HG03196 (cell line): ENCODE measurements around the gene STK31.
"Not testable (repeated sequence)": the region's sequence is repeated elsewhere in the genome, so short reads cannot be mapped to it uniquely, and the experiment has no call there.

Experiments
- ATAC-seq: cut with Tn5 transposase; IDR thresholded peaks from one replicate; pipeline ENCODE4 v1.9.1; 2021; ENCODE audit not compliant: unreplicated experiment

Gene STK31

GRCh38 chr7:23788843-23789242 lies 78.8 kb downstream of the STK31 start:
- ATAC-seq: no peak

DNA sequence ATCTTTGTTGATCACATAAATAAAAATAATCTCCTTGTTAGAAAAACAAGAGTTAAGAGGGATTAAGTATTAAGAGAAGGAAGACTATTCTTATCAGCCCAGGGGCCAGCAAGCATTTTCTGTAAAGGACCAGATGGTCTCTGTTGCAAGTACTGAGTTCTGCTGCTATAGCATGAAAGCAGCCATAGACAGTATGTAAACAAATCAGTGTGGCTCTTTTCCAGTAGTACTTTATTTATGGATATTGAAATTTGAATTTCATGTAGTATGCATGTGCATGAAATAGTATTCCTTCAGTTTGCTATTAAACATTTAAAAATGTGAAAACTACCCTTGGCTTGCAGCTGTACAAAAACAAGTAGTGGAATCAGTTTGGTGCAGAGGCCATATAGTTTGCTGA lies 81.7 kb downstream of the STK31 start:
- ATAC-seq: no peak

- no peak for ATAC-seq
Observed at GRCh38 chr7:23802720-23803397, 92.8 kb downstream of the STK31 start.

DNA sequence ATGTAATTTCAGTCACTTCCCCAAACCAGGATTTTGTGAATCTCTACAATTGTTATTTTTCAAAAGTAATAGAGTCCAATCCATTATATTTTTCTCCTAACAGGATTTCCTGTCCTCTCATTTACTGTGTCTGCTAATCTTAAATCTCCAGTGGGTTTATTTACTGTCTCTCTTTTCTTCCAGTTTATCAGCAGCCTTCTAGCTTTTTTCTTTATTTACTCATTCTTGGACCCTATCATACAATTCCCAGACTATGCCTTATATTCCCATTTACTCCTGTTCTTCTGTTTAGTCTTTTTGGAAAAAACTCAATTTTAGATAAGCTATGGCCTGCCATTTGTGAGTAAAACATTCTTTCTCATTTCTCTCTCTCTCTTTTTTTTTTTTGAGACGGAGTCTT lies 94.7 kb downstream of the STK31 start:
- ATAC-seq: no peak

DNA sequence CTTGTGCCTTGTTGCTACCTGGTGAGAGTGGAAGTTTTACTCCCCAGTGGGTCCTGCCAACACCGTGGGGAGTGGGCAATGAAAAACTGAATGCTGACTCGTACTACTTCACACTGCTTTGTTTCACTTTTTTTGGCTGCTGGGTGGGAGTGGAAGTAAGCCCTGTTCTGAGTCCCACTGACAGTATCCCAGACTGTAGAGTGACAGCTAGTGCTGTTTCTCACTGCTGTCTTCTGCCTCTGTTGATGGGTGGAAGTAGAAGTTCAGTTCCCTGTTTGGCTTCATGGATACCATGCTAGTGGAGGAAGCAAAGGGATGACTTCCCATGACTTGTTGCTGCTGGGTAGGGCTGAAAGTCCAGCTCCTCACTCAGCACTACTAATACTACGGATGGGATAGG lies 98.4 kb downstream of the STK31 start:
- ATAC-seq: no peak

DNA sequence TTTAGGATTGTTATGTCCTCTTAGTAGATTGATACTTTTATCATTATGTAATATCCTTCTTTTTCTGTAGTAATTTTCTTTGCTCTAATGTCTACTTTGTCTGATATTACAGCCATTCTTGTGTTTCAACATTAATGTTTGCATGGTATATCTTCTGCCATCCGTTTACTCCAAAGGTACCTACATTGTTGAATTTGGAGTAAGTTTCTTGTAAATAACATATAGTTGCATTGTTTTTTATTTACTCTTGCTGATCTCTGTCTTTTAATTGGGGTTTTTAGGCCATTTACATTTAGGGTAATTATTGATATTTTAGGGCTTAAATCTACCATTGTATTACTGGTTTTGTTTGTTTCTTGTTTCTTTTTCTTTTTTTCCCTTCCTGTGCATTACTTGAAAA lies 100.1 kb downstream of the STK31 start:
- ATAC-seq: no peak

GRCh38 chr7:23811540-23811939 lies 101.5 kb downstream of the STK31 start:
- no peak for ATAC-seq

DNA sequence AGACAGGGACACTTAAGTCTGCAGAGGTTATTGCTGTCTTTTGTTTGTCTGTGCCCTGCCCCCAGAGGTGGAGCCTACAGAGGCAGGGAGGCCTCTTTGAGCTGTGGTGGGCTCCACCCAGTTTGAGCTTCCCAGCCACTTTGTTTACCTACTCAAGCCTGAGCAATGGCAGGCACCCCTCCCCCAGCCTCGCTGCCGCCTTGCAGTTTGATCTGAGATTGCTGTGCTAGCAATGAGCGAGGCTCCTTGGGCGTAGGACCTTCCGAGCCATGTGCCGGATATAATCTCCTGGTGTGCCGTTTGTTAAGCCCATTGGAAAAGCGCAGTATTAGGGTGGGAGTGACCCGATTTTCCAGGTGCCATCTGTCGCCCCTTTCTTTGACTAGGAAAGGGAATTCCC lies 118.1 kb downstream of the STK31 start:
- ATAC-seq: not testable (repeated sequence)

DNA sequence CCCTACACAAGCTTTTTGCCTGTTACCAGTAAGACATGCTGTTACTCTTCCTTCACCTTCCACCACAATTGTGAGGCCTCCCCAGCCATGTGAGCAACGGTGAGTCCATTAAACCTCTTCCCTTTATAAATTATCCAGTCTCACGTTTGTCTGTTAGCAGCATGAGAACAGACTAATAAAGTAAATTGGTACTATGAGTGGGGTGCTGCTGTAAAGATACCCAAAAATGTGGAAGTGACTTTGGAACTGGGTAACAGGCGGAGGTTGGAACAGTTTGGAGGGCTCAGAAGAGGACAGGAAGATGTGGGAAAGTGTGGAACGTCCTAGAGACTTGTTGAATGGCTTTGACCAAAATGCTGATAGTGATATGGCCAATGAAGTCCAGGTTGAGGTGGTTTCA lies 122.7 kb downstream of the STK31 start:
- not testable (repeated sequence) for ATAC-seq

GRCh38 chr7:23833405-23833804 lies 123.4 kb downstream of the STK31 start:
- no peak for ATAC-seq

GRCh38 chr7:23844837-23845236 lies 134.8 kb downstream of the STK31 start:
- ATAC-seq: not testable (repeated sequence)

DNA sequence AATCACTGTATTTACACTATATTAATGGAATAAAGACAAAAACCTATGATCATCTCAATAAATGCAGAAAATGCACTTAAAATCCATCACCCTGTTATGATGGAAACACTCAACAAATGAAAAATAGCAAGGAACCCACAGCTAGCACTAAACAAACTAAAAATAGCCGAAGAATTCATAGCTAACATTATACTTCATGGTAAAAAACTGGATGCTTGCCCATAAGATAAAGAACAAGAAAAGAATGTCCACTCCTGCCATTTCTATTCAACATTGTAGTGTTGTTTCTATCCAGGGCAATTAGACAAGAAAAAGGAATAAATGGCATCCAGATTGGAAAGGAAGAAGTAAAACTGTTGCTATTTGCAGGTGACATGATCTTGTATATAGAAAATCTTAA lies 142.1 kb downstream of the STK31 start:
- ATAC-seq: no peak

DNA sequence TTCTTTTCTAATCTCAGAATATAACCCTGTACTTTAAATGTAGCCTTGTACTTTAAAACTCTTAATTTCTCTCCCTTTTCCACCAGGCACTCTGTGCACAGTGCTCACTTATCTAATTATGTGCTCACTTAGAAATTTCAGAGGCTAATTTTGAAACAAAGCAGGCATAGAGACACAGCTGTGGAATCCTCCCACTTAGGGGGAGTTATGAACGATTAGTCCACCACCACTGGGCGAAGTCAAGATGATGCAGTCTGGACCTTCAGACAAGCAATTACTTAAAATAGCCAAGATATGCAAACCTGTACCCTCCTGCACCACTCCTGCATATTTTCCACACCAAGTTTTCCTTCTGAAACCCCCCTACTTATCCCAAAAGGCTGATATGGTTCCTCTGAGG lies 143.0 kb downstream of the STK31 start:
- no peak for ATAC-seq

GRCh38 chr7:23863209-23863787 lies 153.3 kb downstream of the STK31 start:
- ATAC-seq: no peak

- no peak for ATAC-seq
Observed at GRCh38 chr7:23864973-23865372, 155.0 kb downstream of the STK31 start.

- no peak for ATAC-seq
Observed at GRCh38 chr7:23873306-23873705, 163.3 kb downstream of the STK31 start.

GRCh38 chr7:23876526-23876925 lies 166.5 kb downstream of the STK31 start:
- ATAC-seq: not testable (repeated sequence)
